WERI-Rb-1 (cell line): ENCODE measurements around the gene RPL39L.

ENCODE experiments used
- DNase-seq: peaks from one replicate; pipeline ENCODE4 v3.0.0-alpha.2; 2020
- H3K27ac ChIP-seq: fragments of 250-450 bp; sonication (Bioruptor Pico); 2 replicates; pipeline ENCODE4 v1.5.1; 2020; ENCODE audit warnings: mild to moderate bottlenecking, moderate library complexity
- H3K27me3 ChIP-seq: fragments of 250-450 bp; sonication (Bioruptor Pico); 2 replicates; pipeline ENCODE4 v1.5.1; 2021; ENCODE audit warnings: mild to moderate bottlenecking, low read depth, moderate library complexity; ENCODE audit not compliant: insufficient read depth, severe bottlenecking
- H3K36me3 ChIP-seq: fragments of 250-450 bp; sonication (Bioruptor Pico); 2 replicates; pipeline ENCODE4 v1.5.1; 2020; ENCODE audit warnings: mild to moderate bottlenecking, moderate library complexity
- H3K4me3 ChIP-seq: 2 replicates; pipeline ENCODE4 v1.5.1; 2011; ENCODE audit warnings: low read depth, mild to moderate bottlenecking, control low read depth, low read length
- H3K9me3 ChIP-seq: fragments of 250-450 bp; sonication (Bioruptor Pico); 2 replicates; pipeline ENCODE4 v1.5.1; 2021; ENCODE audit warnings: mild to moderate bottlenecking, moderate library complexity; ENCODE audit not compliant: severe bottlenecking
- TF ChIP-seq, protein P1 (sequence below): IDR thresholded peaks from 2 replicates; pipeline ENCODE4 v1.5.1; 2011; ENCODE audit warnings: low read depth, mild to moderate bottlenecking, control low read depth, inconsistent platforms, low read length

Gene RPL39L

DNA sequence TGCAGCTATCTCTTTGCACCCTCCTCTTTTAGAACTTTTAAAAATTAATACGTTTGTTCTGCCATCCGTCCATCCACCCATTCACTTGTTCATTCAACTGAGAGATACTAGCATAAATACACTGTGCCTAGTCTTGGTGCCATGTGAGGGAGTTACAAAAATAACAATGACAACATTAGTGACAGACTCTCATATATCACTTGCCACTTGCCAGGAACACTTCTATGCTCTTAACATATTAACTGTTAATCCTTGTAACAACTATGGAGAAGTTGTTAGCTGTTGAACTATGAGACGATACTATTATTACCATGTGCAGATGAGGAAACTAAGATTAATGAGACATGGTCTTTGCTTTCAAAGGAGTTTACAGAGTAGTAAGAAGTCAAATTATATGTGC lies 33.6 kb downstream of the RPL39L start:
- TF ChIP-seq, protein P1, sequence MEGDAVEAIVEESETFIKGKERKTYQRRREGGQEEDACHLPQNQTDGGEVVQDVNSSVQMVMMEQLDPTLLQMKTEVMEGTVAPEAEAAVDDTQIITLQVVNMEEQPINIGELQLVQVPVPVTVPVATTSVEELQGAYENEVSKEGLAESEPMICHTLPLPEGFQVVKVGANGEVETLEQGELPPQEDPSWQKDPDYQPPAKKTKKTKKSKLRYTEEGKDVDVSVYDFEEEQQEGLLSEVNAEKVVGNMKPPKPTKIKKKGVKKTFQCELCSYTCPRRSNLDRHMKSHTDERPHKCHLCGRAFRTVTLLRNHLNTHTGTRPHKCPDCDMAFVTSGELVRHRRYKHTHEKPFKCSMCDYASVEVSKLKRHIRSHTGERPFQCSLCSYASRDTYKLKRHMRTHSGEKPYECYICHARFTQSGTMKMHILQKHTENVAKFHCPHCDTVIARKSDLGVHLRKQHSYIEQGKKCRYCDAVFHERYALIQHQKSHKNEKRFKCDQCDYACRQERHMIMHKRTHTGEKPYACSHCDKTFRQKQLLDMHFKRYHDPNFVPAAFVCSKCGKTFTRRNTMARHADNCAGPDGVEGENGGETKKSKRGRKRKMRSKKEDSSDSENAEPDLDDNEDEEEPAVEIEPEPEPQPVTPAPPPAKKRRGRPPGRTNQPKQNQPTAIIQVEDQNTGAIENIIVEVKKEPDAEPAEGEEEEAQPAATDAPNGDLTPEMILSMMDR: no peak
- H3K36me3 ChIP-seq: no peaks in the 10 kb centered on the region
- H3K27me3 ChIP-seq: no peaks in the 10 kb centered on the region
- H3K9me3 ChIP-seq: no peaks in the 10 kb centered on the region
- DNase-seq: no peak
- H3K4me3 ChIP-seq: no peak overlapping the region
- H3K27ac ChIP-seq: no peak overlapping the region

DNA sequence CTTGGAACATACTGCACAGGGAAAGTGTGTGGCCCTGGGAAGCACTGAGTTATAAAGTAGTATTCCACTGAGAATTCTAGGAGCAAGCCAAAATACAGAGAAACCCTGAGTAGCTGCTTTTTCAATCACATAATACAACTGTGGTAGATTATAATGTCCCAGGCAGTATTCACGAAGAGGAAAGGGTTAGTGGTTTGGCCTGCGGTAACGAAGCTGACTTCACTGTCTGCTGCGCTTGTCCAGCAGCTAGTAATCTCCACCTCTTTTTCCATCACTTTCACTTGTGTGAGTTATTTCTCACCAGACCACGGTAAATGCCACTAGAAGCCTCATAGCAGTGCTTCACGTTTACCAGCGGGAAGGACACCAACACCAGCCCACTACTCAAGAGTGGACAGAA lies 34.4 kb downstream of the RPL39L start:
- Histone ChIP-seq H3K36me3 (no peaks in the 10 kb centered on the region), H3K9me3 (no peaks in the 10 kb centered on the region), H3K27me3 (no peaks in the 10 kb centered on the region), H3K27ac (no peak overlapping the region), H3K4me3 (no peak overlapping the region)
- TF ChIP-seq, protein P1: no peak
- DNase-seq: no peak

DNA sequence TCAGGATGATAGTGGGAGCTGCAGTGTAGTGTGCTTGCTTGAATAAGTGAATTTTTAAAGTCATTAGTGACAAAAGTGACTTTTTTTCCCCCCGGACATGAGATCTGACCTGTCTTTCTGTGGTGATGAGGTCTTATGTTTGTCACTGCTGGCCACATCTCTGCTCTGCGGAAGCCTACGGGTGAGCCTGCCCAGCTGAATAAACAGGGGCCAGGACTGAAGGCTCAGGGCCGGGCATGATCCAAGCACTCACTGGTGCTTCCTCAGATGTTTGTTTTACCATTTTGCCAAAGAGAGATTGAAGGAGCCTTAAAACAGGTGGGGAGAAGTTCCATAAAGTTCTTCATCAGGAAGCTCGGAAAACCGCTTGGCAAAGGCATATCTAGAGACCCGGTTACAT lies 35.0 kb downstream of the RPL39L start:
- Histone ChIP-seq H3K27ac (no peak overlapping the region), H3K4me3 (no peak overlapping the region), H3K9me3 (no peaks in the 10 kb centered on the region), H3K36me3 (no peaks in the 10 kb centered on the region), H3K27me3 (no peaks in the 10 kb centered on the region)
- DNase-seq: no peak
- TF ChIP-seq, protein P1: no peak

DNA sequence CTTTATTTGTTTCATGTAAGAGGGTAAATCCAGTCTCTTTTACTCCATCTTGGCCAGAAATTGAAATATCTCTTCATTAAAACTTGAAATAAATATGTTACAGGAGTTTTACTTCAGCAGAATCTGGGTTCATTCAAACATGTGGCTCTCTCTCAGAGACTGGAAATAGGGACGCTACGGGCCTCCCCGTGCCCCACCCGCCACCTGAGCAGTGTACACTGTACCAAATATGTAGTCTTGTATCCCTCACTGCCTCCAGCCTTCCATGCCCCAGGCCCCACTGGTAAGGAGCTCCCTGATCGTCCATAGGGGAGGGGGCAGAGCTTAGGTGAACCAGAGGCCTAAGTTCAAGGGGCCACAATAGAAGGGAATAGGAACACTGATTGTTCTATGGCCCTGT lies 36.0 kb downstream of the RPL39L start:
- no peak overlapping the region for H3K4me3 ChIP-seq
- no peaks in the 10 kb centered on the region for H3K27me3 ChIP-seq
- TF ChIP-seq, protein P1: no peak
- H3K27ac ChIP-seq: no peak overlapping the region
- H3K9me3 ChIP-seq: no peaks in the 10 kb centered on the region
- no peaks in the 10 kb centered on the region for H3K36me3 ChIP-seq
- no peak for DNase-seq

DNA sequence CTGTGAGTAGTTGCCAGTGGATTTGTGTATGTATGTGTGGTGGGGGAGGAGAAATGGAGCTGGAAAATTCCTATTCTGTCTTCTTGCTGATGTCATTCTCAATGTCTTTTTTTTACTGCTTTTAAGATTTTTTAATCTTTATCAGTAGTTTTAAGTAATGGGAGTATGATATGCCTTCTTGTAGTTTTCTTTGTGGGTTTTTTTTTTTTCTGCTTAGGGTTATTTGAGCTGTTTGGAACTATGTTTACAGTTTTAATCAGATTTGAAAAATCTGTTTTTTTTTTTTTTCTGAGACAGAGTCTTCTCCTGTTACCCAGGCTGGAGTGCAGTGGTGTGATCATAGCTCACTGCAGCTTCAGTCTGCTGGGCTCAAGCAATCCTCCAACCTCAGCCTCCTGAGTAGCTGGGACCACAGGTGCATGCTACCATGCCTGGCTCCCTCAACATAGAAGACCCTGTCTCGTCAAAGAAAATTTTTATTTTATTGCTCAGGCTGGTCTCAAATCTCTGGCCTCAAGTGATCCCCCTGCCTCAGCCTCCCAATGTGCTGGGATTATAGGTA lies 37.1 kb downstream of the RPL39L start:
- no peaks in the 10 kb centered on the region for H3K36me3 ChIP-seq
- no peak for DNase-seq
- H3K27me3 ChIP-seq: no peaks in the 10 kb centered on the region
- H3K27ac ChIP-seq: no peak overlapping the region
- TF ChIP-seq, protein P1: no peak
- no peak overlapping the region for H3K4me3 ChIP-seq
- no peaks in the 10 kb centered on the region for H3K9me3 ChIP-seq
